NB4 (cell line): Measurements from ENCODE around the gene AANAT.
"Not testable (repeated sequence)": the region's sequence is repeated elsewhere in the genome, so short reads cannot be mapped to it uniquely, and the experiment has no call there.

Source experiments
- POLR2A ChIP-seq: IDR thresholded peaks from 2 replicates; pipeline ENCODE4 v1.6.1; 2011; ENCODE audit warnings: mild to moderate bottlenecking; ENCODE audit not compliant: insufficient read length; ENCODE audit errors: extremely low read depth
- TF ChIP-seq, protein P1 (sequence below): IDR thresholded peaks from one replicate; pipeline ENCODE4 v1.5.1; 2012; ENCODE audit warnings: low read depth, low read length
- TF ChIP-seq, protein P2 (sequence below): IDR thresholded peaks from 2 replicates; pipeline ENCODE4 v1.6.1; 2011; ENCODE audit warnings: low read depth, low read length

DNA sequence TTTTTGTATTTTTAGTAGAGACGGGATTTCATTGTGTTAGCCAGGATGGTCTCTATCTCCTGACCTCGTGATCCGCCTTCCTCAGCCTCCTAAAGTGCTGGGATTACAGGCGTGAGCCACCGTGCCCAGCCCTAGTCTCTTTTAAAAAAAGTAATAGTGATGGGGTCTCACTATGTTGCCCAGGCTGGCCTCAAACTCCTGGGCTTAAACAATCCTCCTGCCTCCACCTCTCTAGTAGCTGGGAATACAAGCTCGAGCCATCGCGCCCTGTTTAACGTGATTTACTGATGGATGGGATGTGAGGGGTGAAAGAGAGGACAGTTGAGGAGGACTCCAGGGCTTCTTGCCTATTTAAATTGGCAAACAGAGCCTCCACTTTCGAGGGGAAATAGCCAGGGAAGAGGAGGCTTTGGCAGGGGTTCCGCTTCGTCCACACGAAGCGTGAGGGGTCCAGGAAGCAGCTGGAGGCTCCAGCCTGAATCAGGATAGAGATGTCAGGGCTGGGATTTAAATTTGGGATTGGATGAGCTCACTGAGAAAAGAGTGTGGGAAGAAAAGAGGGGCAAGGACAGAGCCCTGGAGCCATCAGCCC lies 41.2 kb downstream of the AANAT start:
- TF ChIP-seq, protein P1, sequence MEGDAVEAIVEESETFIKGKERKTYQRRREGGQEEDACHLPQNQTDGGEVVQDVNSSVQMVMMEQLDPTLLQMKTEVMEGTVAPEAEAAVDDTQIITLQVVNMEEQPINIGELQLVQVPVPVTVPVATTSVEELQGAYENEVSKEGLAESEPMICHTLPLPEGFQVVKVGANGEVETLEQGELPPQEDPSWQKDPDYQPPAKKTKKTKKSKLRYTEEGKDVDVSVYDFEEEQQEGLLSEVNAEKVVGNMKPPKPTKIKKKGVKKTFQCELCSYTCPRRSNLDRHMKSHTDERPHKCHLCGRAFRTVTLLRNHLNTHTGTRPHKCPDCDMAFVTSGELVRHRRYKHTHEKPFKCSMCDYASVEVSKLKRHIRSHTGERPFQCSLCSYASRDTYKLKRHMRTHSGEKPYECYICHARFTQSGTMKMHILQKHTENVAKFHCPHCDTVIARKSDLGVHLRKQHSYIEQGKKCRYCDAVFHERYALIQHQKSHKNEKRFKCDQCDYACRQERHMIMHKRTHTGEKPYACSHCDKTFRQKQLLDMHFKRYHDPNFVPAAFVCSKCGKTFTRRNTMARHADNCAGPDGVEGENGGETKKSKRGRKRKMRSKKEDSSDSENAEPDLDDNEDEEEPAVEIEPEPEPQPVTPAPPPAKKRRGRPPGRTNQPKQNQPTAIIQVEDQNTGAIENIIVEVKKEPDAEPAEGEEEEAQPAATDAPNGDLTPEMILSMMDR = not testable (repeated sequence)
- TF ChIP-seq, protein P2, sequence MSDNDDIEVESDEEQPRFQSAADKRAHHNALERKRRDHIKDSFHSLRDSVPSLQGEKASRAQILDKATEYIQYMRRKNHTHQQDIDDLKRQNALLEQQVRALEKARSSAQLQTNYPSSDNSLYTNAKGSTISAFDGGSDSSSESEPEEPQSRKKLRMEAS = not testable (repeated sequence)
- not testable (repeated sequence) for TF ChIP-seq POLR2A
